HG03354 (cell line): ENCODE data around the gene NRF1.
"Not testable (repeated sequence)": the region's sequence is repeated elsewhere in the genome, so short reads cannot be mapped to it uniquely, and the experiment has no call there.

Experiments
- ATAC-seq: cut with Tn5 transposase; IDR thresholded peaks from one replicate; pipeline ENCODE4 v1.9.1; 2021; ENCODE audit warnings: mild to moderate bottlenecking; ENCODE audit not compliant: unreplicated experiment, poor library complexity, severe bottlenecking

The NRF1 gene

GRCh38 chr7:129792721-129793120 lies 181.2 kb downstream of the NRF1 start:
- ATAC-seq = no peak

GRCh38 chr7:129793506-129794310 lies 182.2 kb downstream of the NRF1 start:
- no peak for ATAC-seq

- ATAC-seq = not testable (repeated sequence)
Measured at GRCh38 chr7:129794461-129794860, 182.9 kb downstream of the NRF1 start.

GRCh38 chr7:129796186-129796775 lies 184.8 kb downstream of the NRF1 start:
- ATAC-seq = no peak

- ATAC-seq = no peak
Measured at GRCh38 chr7:129797214-129797789, 185.8 kb downstream of the NRF1 start.

- no peak for ATAC-seq
Measured at GRCh38 chr7:129798616-129799349, 187.3 kb downstream of the NRF1 start.

- ATAC-seq = no peak
Measured at GRCh38 chr7:129799350-129799955, 187.9 kb downstream of the NRF1 start.

GRCh38 chr7:129800901-129801300 lies 189.4 kb downstream of the NRF1 start:
- no peak for ATAC-seq

- ATAC-seq = no peak
Measured at GRCh38 chr7:129801882-129802281, 190.4 kb downstream of the NRF1 start.

GRCh38 chr7:129803546-129804081 lies 192.1 kb downstream of the NRF1 start:
- no peak for ATAC-seq

GRCh38 chr7:129804111-129804889 lies 192.8 kb downstream of the NRF1 start:
- no peak for ATAC-seq

GRCh38 chr7:129804890-129805719 lies 193.6 kb downstream of the NRF1 start:
- no peak for ATAC-seq
